H1 (cell line): ENCODE data around the gene PAQR7. TPM values are rescaled to one million over a fixed set of nuclear protein-coding genes. Genes with fewer than 3 reads are reported as not detected.

Experiments used
- CTCF ChIA-PET: fragments of 300-600 bp; sonication (Branson Sonifier 250); formaldehyde crosslinking; loops from one replicate; lab custom pipeline; 2021; ENCODE audit not compliant: partially characterized antibody; lab: Charles Lee
- POLR2A ChIA-PET: fragments of 300-600 bp; sonication (Branson Sonifier 250); formaldehyde crosslinking; loops from one replicate; lab custom pipeline; 2021; ENCODE audit warnings: inconsistent platforms; ENCODE audit not compliant: partially characterized antibody; lab: Charles Lee
- DNase-seq, 2 experiments: peaks; one replicate each; pipeline versions ENCODE4 v3.0.0 to v3.0.0-alpha.2; 2010 to 2022; ENCODE audit warnings: low spot score in 2 of 2, low read depth in 1 of 2, mixed read lengths in 1 of 2
- FAIRE-seq: peaks from 2 replicates; lab custom pipeline; 2011; peaks lifted over from hg19 to GRCh38; lab: Jason Lieb, UNC
- H2AFZ ChIP-seq: 2 replicates; pipeline ENCODE4 v1.8.1; 2012; ENCODE audit warnings: low read length, inconsistent platforms
- H2AK5ac ChIP-seq: 2 replicates; pipeline ENCODE4 v1.6.1; 2013; ENCODE audit warnings: low read depth, low read length
- H2BK120ac ChIP-seq: replicated peaks from 2 replicates; pipeline ENCODE3; 2013; ENCODE audit warnings: low read depth, low read length, inconsistent platforms
- H2BK12ac ChIP-seq: 2 replicates; pipeline ENCODE4 v1.6.1; 2013; ENCODE audit warnings: low read depth, low read length
- H2BK15ac ChIP-seq: 2 replicates; pipeline ENCODE4 v1.6.1; 2013; ENCODE audit warnings: low read length
- H2BK20ac ChIP-seq: 2 replicates; pipeline ENCODE4 v1.6.1; 2013; ENCODE audit warnings: low read length
- H2BK5ac ChIP-seq: 2 replicates; pipeline ENCODE4 v1.6.1; 2013; ENCODE audit warnings: low read depth, low read length
- H3K14ac ChIP-seq: 2 replicates; pipeline ENCODE4 v1.6.1; 2013; ENCODE audit warnings: inconsistent platforms; ENCODE audit not compliant: insufficient read length
- H3K18ac ChIP-seq: 2 replicates; pipeline ENCODE4 v1.6.1; 2013; ENCODE audit warnings: low read length; ENCODE audit errors: extremely low read depth
- H3K23ac ChIP-seq: 2 replicates; pipeline ENCODE4 v1.6.1; 2013; ENCODE audit warnings: inconsistent platforms; ENCODE audit not compliant: insufficient read length
- H3K23me2 ChIP-seq: 2 replicates; pipeline ENCODE4 v1.6.1; 2013; ENCODE audit warnings: low read depth, low read length
- H3K27ac ChIP-seq: 2 replicates; pipeline ENCODE4 v1.6.1; 2011; ENCODE audit warnings: low read depth, low read length, inconsistent platforms
- H3K27me3 ChIP-seq, 4 experiments: replicated peaks in 1 of 4; 1 replicate in 1 of 4; 2 replicates in 3 of 4; pipeline versions ENCODE4 v1.6.1 to v1.8.1; 2011 to 2013; ENCODE audit warnings: low read length in 3 of 4, mild to moderate bottlenecking in 3 of 4, inconsistent platforms in 2 of 4, mixed read lengths in 2 of 4, moderate library complexity in 1 of 4; ENCODE audit not compliant: control insufficient read depth in 3 of 4, insufficient read depth in 3 of 4; ENCODE audit errors: extremely low read depth in 1 of 4
- H3K36me3 ChIP-seq, 4 experiments: 2 replicates each; pipeline versions ENCODE4 v1.6.1 to v1.8.1; 2011 to 2013; ENCODE audit warnings: mild to moderate bottlenecking in 4 of 4, low read length in 3 of 4, moderate library complexity in 2 of 4, control low read depth in 1 of 4, inconsistent platforms in 1 of 4; ENCODE audit not compliant: insufficient read depth in 4 of 4, control insufficient read depth in 2 of 4
- H3K4ac ChIP-seq: replicated peaks from 2 replicates; pipeline ENCODE3; 2013; ENCODE audit warnings: low read length, low read depth, mixed read lengths, inconsistent platforms; ENCODE audit not compliant: insufficient read length
- H3K4me1 ChIP-seq, 4 experiments: replicated peaks in 1 of 4; 1 replicate in 1 of 4; 2 replicates in 3 of 4; pipeline versions ENCODE4 v1.6.1 to v1.8.1; 2011 to 2013; ENCODE audit warnings: low read length in 3 of 4, inconsistent platforms in 2 of 4, mixed read lengths in 1 of 4; ENCODE audit not compliant: insufficient read depth in 4 of 4, control insufficient read depth in 3 of 4
- H3K4me2 ChIP-seq, 2 experiments: 2 replicates each; pipeline versions ENCODE4 v1.6.1 to v1.8.1; 2011 to 2013; ENCODE audit warnings: low read depth in 2 of 2, low read length in 2 of 2, control low read depth in 1 of 2, inconsistent platforms in 1 of 2, mild to moderate bottlenecking in 1 of 2; ENCODE audit not compliant: insufficient read depth in 1 of 2
- H3K4me3 ChIP-seq, 4 experiments: fragments of 200-600, 300-600 bp in 1 of 4; sonication (generic), shearing (Covaris generic), sonication (Bioruptor Twin) in 1 of 4; 2 replicates each; pipeline versions ENCODE4 v1.5.1 to v1.8.1; 2011 to 2016; ENCODE audit warnings: low read length in 4 of 4, low read depth in 3 of 4, control low read depth in 2 of 4, inconsistent platforms in 2 of 4, mild to moderate bottlenecking in 2 of 4, mixed read lengths in 1 of 4, moderate library complexity in 1 of 4; ENCODE audit not compliant: insufficient read depth in 2 of 4; ENCODE audit errors: extremely low read depth in 1 of 4
- H3K56ac ChIP-seq: replicated peaks from 2 replicates; pipeline ENCODE3; 2013; ENCODE audit warnings: low read depth, mild to moderate bottlenecking, mixed read lengths, low read length, inconsistent platforms; ENCODE audit not compliant: insufficient read length
- H3K79me1 ChIP-seq: 2 replicates; pipeline ENCODE4 v1.6.1; 2013; ENCODE audit warnings: low read depth, low read length, control low read depth
- H3K79me2 ChIP-seq, 2 experiments: 2 replicates each; pipeline versions ENCODE4 v1.6.1 to v1.8.1; 2012 to 2013; ENCODE audit warnings: low read length in 2 of 2, mild to moderate bottlenecking in 2 of 2, inconsistent platforms in 1 of 2; ENCODE audit not compliant: insufficient read depth in 2 of 2, control insufficient read depth in 1 of 2
- H3K9ac ChIP-seq, 4 experiments: replicated peaks in 1 of 4; 1 replicate in 1 of 4; 2 replicates in 3 of 4; pipeline versions ENCODE4 v1.6.1 to v1.8.1; 2011 to 2013; ENCODE audit warnings: low read depth in 3 of 4, low read length in 3 of 4, control low read depth in 2 of 4, mild to moderate bottlenecking in 2 of 4, moderate library complexity in 2 of 4, inconsistent platforms in 1 of 4; ENCODE audit errors: extremely low read depth in 1 of 4
- H3K9me3 ChIP-seq, 2 experiments: 2 replicates each; pipeline versions ENCODE4 v1.6.1 to v1.8.1; 2012 to 2013; ENCODE audit warnings: mild to moderate bottlenecking in 2 of 2, moderate library complexity in 2 of 2, control low read depth in 1 of 2, inconsistent platforms in 1 of 2, low read depth in 1 of 2, low read length in 1 of 2, mixed read lengths in 1 of 2; ENCODE audit not compliant: insufficient read depth in 2 of 2
- H4K20me1 ChIP-seq, 2 experiments: replicated peaks in 1 of 2; 2 replicates each; pipeline versions ENCODE3 to v1.8.1; 2011 to 2013; ENCODE audit warnings: inconsistent platforms in 2 of 2, low read length in 2 of 2, mild to moderate bottlenecking in 1 of 2; ENCODE audit not compliant: insufficient read depth in 2 of 2, control insufficient read depth in 1 of 2
- H4K5ac ChIP-seq: 2 replicates; pipeline ENCODE4 v1.6.1; 2013; ENCODE audit warnings: low read length, low read depth, mixed read lengths, inconsistent platforms; ENCODE audit not compliant: insufficient read length
- H4K8ac ChIP-seq: 2 replicates; pipeline ENCODE4 v1.8.0; 2013; ENCODE audit warnings: mild to moderate bottlenecking, moderate library complexity, low read length, inconsistent platforms; ENCODE audit not compliant: insufficient read depth; ENCODE audit errors: extremely low read depth
- H4K91ac ChIP-seq: replicated peaks from 2 replicates; pipeline ENCODE3; 2013; ENCODE audit warnings: low read length, mixed read lengths, inconsistent platforms; ENCODE audit not compliant: insufficient read length
- CHD1 ChIP-seq: IDR thresholded peaks from 2 replicates; pipeline ENCODE4 v1.6.1; 2012; ENCODE audit warnings: low read depth, low read length, improper control_type of control experiment
- KDM5A ChIP-seq: fragments of 200-600 bp; IDR thresholded peaks from 2 replicates; pipeline ENCODE4 v1.7.1; 2012; ENCODE audit warnings: mild to moderate bottlenecking, low read length, inconsistent platforms, mixed read lengths
- PHF8 ChIP-seq: fragments of 200-600 bp; sonication (generic); conservative IDR thresholded peaks from 2 replicates; pipeline ENCODE4 v1.7.1; 2012; ENCODE audit warnings: low read depth, mild to moderate bottlenecking, inconsistent platforms, low read length, moderate library complexity
- POLR2A ChIP-seq, 2 experiments: IDR thresholded peaks; 1 replicate in 1 of 2; 2 replicates in 1 of 2; pipeline ENCODE4 v1.6.1; 2011; ENCODE audit warnings: low read depth in 2 of 2, low read length in 2 of 2, mild to moderate bottlenecking in 2 of 2; ENCODE audit errors: control extremely low read depth in 1 of 2
- SIN3A ChIP-seq, 2 experiments: IDR thresholded peaks in 1 of 2; conservative IDR thresholded peaks in 1 of 2; 2 replicates each; pipeline ENCODE4 v1.6.1; 2011 to 2012; ENCODE audit warnings: low read length in 2 of 2, improper control_type of control experiment in 1 of 2, low read depth in 1 of 2, mild to moderate bottlenecking in 1 of 2
- TAF1 ChIP-seq: IDR thresholded peaks from 2 replicates; pipeline ENCODE4 v1.6.1; 2011; ENCODE audit warnings: mild to moderate bottlenecking, low read depth, low read length
- YY1 ChIP-seq: IDR thresholded peaks from 2 replicates; pipeline ENCODE4 v1.6.1; 2011; ENCODE audit warnings: low read depth, mild to moderate bottlenecking, low read length
- WGBS, 2 experiments: shearing (Covaris generic) in 1 of 2; methylation state at CpG; one replicate each; pipeline versions ENCODE4 v1.1.6 to v1.1.7; 2013 to 2015; ENCODE audit warnings: low lambda C conversion rate in 2 of 2, mixed read lengths in 2 of 2, inconsistent platforms in 1 of 2, low coverage in 1 of 2, missing lambda C conversion rate in 1 of 2; ENCODE audit not compliant: insufficient replicate concordance in 2 of 2, insufficient coverage in 1 of 2, insufficient read length in 1 of 2; ENCODE audit errors: extremely low coverage in 1 of 2, missing lambda C conversion rate in 1 of 2; 5-methylcytosine and 5-hydroxymethylcytosine counted together
- polyA plus RNA-seq, 7 experiments: library from polyadenylated mRNA; depleted of rRNA in 3 of 7; stranded (reverse) in 5 of 7; unstranded in 2 of 7; fragments of >200 nt in 5 of 7; fragments of 200-250 nt in 2 of 7; gene quantifications; 1 replicate in 5 of 7; 2 replicates in 1 of 7; 4 replicates in 1 of 7; pipeline versions ENCODE4 v1.2.1 to v1.2.3, GENCODE V29; 2011 to 2013; ENCODE audit warnings: missing spikeins in 2 of 7, mixed read lengths in 2 of 7
- total RNA-seq: library from RNA; stranded (reverse); fragmentation: NEBNext Ultra II Directional; extraction: Animal tissue kit (Norgen Biotek cat#: 25700); gene quantifications from 2 replicates; pipeline ENCODE4 v1.2.1, GENCODE V29; 2021

Gene PAQR7
- total and polyA plus RNA-seq, 2 of the 8 experiments (the other 6 are each of a cell fraction or from before 2014, with no cell fraction given): 7.3 to 7.4 TPM

- no peak overlapping the region for H2BK5ac ChIP-seq
- H3K4ac ChIP-seq: no peak overlapping the region
- H3K14ac ChIP-seq: no peak overlapping the region
- H4K5ac ChIP-seq: no peak overlapping the region
- H3K4me1 ChIP-seq: peaks cover 3 to 8% (median 5%) of the 10 kb centered on the region in 4 experiments
- H4K20me1 ChIP-seq: peaks cover 0 to 1% of the 10 kb centered on the region in 2 experiments
- H2BK120ac ChIP-seq: no peak overlapping the region
- 89% methylated on average over 20 of the region's 20 CpGs; no CpG with 5 or more reads in 1 of the 2 experiments for WGBS, 2 experiments
- TF ChIP-seq KDM5A (no peak), YY1 (no peak), TAF1 (no peak), POLR2A (IDR thresholded peaks at IDR 0.05; ENCODE audit: control extremely low read depth in 1 of 2, low read depth in 2 of 2, low read length in 2 of 2) (no peak), CHD1 (no peak), SIN3A (conservative IDR thresholded peaks at IDR 0.05 in 1 of 2, IDR thresholded peaks at IDR 0.05 in 1 of 2; ENCODE audit: low read depth in 1 of 2, low read length in 2 of 2) (no peak), PHF8 (no peak)
- no peak overlapping the region for H3K27ac ChIP-seq
- H2BK15ac ChIP-seq: no peak overlapping the region
- FAIRE-seq (no peak), DNase-seq (no peak)
- H3K18ac ChIP-seq: no peak overlapping the region
- no peaks in the 10 kb centered on the region; the same call in 1 of the 2 replicates for H3K79me1 ChIP-seq
- H4K91ac ChIP-seq: no peak overlapping the region
- H2BK20ac ChIP-seq: no peak overlapping the region
- no peak overlapping the region for H3K4me3 ChIP-seq
- no peak overlapping the region; the same call in 1 of the 2 replicates for H4K8ac ChIP-seq
- no peak overlapping the region for H2AK5ac ChIP-seq
- H2BK12ac ChIP-seq: no peak overlapping the region
- no peak overlapping the region for H3K4me2 ChIP-seq
- H3K23me2 ChIP-seq: peaks cover 14% of the 10 kb centered on the region
- H3K9ac ChIP-seq: no peak overlapping the region; a peak in 1 of 7 replicates
- H3K23ac ChIP-seq: no peak overlapping the region
- H3K36me3 ChIP-seq: peaks cover 0 to 8% (median 1%) of the 10 kb centered on the region in 4 experiments; a peak in 3 of 8 replicates
- ChIA-PET CTCF (interaction anchor here (1.0 to 2.6 kb wide), 7 partner anchors 14 to 54 kb away, joined by 3 to 13 read pairs (median 3); partner anchors contain the start of gene MTFR1L), POLR2A (interaction anchor here (1.0 to 1.6 kb wide), 4 partner anchors 16 to 43 kb away, joined by 3 to 4 read pairs (median 3); partner anchors contain the start of gene MTFR1L)
- H3K9me3 ChIP-seq: no peaks in the 10 kb centered on the region
- H3K56ac ChIP-seq: no peak overlapping the region
- H3K79me2 ChIP-seq: peaks cover 6 to 8% of the 10 kb centered on the region in 2 experiments; a peak in 3 of 4 replicates
- H2AFZ ChIP-seq: no peak overlapping the region
- H3K27me3 ChIP-seq: no peaks in the 10 kb centered on the region
Observed at GRCh38 chr1:25862785-25863485, 12.6 kb downstream of the PAQR7 start.
